GM18511 (cell line): ENCODE results near the gene SLC39A1.

Experiments
- ATAC-seq: cut with Tn5 transposase; IDR thresholded peaks from one replicate; pipeline ENCODE4 v1.9.1; 2021; ENCODE audit warnings: mild to moderate bottlenecking, moderate library complexity; ENCODE audit not compliant: unreplicated experiment

SLC39A1 gene

DNA sequence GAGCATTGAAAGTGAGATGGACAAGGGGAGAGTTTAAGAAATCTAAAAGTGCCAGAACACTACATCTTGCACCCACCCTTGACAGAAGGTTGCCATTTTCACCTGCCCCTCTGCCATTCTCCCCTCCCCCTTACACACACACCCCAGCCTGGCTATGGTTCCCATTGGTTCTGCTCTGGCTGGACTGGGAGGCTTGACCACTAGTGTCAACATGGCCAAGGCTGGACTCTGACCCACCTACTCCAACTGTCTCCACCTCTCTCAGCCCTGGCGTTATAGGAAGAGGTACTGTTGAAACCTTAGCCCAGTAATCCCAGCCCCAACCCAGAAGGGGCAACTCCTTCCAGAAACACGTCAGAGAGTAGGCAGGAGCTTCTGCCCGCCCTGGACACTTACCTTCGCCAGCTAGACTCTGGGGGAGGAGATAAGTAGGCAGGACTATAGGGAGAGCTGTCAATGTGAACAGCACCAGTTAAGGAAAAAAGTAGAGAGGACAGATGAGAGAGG lies 9.4 kb downstream of the SLC39A1 start:
- ATAC-seq: no peak

DNA sequence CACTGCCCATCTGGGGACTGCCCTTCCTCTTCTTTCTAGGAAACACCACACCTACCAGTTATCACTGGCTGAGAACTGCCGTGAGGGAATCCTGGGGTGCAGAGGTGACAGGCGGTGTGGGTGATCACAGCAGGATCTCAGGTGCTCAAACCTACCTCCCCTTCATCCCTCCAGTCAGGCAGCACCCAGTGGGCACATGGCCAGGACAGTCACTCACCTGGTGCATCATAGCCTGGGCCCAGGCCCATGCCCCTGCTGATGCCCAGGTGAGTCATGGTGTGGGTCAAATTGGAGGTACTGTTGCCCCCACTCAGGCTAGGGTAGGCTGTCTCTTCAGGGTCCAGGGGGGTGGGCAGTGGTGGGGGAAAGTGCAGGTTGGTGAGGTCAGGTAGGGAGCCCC lies 11.5 kb downstream of the SLC39A1 start:
- no peak for ATAC-seq

DNA sequence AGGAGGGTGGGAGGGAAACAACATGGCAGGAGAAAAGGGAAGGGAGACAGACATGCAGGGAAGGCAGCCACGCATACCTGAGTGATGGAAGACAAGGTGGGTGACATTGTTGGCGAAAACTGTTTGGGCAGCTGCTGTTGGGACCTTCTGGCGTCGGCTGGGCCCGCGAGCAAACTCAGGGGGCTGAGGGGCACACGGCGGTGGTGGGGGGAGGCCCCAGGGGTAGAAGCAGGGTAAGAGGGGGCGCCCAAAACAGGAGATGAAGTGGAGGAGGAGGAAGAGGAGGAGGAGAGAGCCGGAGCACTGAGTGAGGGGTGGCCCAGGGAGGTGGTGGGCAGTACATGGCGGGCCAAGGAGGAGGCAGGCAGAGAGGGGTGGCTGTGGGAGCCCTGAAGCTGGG lies 12.2 kb downstream of the SLC39A1 start:
- no peak for ATAC-seq

DNA sequence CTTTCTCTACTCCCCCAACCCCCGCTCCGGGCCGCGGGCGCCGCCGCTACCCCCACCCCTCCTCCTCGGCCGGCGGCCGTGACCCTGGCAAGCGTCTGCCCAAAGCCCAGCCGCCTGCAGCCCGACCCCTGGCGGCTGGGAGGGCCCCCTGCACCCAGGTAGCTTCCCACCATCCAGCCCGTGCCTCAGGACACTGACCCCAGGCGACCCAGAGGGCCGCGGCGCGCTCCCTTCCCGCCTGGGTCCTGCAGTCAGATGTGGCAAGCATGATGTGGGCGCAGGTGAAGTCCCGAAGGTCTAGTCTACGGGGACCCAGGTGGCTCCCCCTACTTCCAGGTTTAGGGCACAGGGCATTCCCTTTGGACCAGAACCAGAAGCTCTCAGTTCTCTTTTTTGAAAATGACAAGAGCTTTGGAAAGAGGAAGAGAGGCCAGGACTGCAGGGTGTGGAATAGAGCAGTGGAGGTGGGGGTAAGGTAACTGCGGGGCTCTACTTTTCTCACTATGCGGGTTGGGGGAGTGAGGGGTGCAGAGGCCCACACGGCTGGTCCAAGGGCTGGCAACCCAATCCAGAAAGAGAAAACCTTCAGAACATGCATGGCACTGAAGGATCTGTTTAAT lies 16.6 kb downstream of the SLC39A1 start, which contains the start of gene DENND4B:
Gene DENND4B, minus strand, starts transcription at position 97 of the 620 bp plus-strand sequence. CDS start 2,344 bp downstream, outside the sequence.
- ATAC-seq: peak; percentile 69

DNA sequence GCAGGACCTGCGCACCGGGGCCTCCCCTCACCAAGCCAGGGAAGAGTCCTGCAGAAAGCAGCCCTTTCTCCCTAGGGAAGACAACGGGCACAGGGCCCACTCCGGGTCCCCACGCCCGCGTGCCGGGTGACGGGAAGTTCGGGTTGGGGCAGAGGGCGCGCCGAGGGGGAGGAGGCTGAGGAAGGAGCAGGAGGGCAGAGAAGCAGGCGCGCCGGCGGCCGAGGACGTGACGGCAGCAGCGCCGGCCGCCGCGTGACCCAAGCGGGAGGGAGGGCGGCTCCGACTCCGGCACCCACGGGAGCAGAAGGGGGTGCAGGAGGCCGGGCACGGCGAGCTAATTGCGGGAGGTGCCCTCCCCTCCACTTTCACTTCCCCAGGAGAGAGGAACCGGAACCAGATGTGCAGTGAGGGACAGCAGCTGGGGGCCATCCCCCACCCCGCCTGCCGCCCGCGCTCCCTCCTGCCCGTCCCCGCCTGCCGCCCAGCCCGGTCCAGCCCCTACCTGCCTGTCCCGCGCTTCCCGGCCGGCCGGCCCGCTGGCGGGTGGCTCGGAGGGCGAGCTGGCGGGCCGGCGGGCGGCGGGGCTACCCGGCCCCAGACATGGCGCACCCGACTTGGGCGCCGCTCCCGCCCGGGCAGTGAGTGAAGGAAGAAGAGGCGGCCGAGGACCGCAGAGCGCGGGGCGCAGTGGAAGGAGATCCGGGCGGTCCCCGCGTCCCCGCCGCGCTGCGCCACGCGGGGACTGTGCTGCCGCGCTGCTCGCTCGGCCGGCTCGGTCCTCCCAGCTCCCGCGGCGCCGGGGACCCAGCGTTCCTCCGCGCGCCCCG lies 17.3 kb downstream of the SLC39A1 start:
- peak; percentile 73 for ATAC-seq

DNA sequence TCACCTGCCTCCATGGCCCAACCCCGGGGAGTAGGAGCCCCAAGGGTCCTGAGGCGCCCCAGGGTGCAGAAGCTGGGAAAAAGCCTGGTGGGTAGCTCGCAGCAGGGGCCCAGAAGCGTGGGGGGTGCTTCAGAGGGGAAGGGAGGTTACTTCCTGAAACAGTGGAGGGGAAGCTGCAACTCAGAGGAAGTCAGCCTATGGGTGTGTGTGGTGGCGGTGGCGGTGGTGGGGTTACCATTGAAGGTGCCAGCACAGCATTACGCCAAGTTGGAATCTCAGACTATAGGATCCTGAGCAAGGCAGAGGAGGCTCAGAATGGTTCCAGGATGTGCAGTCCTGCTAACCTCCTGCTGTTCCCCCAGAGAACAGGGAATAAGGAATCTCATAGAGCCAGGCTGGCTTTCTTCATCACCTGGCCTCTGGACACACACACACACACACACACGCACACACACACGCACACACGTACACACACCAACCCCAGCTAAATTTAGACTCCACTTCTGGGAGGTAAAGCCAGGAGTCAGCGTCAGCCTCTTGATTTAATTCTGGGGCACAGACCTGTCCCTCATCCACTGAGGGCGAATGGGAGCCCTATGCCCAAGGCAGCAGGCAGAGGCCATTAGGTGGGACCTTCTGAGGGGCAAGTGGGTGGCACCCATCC lies 18.1 kb downstream of the SLC39A1 start:
- ATAC-seq: peak; percentile 15

DNA sequence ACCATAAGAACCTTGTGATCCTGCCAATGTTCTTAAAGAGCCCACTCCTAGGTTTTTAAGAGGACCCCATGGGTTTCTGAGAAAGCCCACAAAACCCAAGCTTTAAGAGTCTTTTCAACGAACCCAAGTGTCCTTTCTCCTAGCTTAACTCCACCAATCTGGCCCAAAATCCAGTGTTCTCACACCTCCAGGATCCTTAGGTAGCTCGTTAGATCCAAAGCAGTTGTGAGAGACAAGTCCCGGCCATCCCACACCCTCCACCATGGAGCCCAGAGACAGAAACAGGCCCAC lies 18.6 kb downstream of the SLC39A1 start:
- ATAC-seq: no peak

DNA sequence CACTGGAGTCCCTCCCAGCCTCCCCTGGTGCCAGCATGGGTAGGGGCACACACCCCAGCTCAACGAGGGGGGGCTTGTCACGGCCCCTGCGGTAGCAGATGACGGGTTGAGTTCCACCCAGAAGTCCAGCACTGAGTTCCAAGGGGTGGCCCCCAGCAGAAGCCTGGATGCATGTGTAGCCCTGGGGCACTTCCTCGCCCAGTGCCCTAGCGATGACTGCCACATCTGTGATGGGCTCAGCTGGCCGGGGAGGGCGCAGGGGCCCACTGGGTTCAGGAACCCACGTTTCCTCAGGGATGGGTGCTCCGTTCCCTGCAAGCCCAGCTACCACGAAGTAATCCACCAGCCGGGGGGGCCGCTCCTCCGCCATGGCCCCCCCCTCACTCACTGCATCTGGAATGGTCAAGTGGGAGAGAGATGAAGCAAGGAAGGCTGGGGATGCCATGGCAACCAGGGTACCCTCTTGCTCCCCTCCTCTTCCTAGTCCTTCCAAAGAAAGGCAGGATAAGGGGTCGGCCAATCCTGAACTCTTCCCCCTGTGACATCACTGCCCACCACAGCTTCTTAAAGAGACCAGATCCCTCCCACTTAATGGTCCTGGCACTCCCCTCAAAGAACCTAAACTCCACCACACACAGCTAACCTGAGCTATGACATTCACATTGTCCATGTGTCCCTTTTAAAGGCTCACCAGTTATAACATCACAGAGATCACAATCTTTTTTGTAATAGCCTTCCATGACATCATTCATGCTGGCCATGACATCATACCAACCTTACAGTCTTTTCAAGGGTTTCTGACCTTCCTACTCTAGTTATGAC lies 19.1 kb downstream of the SLC39A1 start:
- ATAC-seq: no peak

DNA sequence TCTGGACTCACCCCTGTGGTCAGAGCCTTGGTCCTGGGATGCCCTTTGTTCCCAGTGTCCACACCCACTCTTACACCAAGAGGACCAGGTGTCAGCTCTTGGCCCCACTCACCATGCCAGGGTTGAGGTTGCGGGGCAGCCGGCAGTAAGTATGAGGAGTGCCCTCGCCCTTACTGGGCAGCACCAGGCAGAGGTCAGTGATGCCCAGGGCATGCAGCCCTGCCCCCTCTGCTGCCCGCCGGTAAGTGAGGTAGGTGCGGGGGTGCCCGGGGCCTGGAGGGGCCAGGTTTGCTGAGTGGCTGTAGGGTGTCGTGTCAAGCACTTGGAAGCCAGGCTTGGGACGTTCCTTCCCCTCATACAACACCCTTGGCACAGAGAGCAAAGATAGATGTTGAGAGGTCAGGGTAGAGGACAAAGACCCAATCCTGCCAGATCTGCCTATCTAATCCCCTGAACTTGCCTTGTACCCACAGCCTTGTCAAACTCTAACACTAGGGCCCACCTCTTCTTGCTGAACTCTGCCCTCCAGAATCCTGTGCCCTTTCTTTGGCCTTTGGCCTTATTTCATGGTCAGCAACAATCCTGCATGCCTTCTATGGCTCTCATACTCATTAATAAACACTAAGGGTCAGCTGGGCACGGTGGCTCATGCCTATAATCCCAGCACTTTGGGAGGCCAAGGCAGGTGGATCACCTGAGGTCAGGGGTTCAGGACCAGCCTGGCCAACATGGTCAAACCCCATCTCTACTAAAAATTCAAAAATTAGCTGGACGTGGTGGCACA lies 20.4 kb downstream of the SLC39A1 start:
- no peak for ATAC-seq

DNA sequence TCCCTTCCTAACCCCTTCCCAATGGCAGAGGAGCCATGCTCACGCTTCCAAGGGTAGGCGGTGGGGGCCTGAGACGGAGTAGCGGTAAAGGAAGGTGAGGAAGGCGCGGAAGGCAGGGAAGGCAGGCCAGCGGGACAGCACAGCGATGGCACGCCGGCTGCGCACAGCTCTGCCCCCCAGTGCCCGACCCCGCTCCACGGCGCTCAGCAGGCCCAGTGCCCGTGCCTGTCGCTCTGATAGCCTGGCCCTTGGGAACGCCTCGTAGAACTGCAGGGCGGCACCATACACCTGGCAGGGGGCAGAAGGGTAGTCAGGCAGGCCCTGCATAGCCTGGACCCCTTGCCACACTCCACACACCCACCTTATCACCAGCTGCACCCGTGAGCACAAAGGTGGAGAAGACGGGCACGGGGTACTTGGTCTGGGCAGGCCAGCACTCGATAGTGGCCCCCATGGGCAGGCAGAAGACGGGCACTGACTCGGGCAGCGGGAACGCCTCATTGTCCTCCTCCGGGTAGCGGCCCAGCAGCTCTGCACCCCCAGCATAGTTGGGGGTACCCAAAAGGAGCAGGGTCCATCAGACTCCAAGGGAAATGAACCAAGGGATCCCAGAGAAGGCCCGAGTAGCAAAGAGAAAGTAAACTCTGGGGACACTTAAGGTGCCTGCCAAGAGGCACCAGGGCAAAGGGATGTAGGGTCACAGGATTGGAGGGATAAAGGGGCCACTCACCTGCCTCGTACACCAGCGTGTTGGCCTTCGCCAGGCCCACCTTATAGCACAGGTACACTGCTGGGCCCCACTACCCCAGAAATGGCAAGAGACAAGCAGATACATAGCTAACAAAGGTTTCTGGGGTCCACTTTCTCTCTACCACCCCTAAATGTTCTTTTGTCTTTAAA lies 21.3 kb downstream of the SLC39A1 start:
- no peak for ATAC-seq

DNA sequence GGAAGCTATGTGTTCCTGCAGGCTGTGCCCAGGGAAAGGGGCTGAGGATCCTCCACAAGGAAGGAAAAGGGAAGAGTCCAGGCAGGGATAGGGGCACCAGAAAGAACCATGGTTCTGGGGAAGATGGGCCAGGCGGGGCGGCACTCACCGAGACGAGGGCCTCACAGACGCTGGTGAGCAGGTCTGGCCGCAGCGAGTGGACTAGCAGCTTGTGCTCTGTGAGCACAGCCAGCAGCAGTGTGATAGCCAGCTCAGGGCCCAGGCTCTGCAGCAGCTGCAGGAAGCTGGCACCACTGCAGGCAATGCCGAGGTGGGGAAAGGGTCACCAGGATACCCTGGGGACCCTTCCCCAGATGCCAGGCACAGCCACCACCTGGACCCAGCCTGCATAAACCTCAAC lies 22.6 kb downstream of the SLC39A1 start:
- ATAC-seq: no peak

DNA sequence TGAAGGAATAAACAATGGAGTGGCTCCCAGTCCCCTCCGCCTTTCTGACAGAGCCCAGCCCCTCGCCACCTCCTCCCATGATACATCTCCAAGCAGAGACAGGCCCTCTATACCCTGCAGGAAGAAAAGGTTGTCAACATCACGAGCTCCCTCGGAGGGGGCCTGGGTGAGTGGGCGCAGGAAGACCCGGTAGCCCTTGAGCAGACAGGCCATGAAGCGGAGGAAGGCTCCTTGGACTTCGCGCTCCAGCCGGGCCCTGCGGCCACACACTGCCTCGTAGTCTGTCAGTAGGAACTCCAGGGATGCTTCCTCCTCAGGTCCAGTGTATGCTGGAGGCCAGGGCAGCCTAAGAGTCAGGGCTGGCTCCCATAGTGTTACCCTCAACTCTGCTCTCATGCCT lies 23.9 kb downstream of the SLC39A1 start:
- ATAC-seq: no peak

DNA sequence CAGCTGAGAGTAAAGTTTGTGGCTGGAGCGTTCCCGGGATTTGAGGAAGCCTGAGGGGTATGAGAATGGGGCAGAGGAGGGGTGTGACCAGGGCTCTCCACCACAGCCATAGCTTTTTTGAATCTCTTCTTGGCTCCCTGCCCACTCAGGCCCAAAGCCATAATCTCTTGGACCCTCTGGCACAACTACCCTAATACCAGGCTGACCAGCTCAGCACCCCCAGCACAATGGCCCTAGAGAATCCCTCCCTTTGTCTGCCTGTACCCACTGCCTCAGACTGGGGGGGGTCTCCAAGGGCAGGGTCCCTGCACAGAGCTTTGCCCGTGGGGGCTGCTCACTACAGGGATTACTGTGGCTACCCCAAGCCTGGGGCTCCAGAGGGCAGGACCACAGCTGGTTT lies 24.3 kb downstream of the SLC39A1 start:
- no peak for ATAC-seq

DNA sequence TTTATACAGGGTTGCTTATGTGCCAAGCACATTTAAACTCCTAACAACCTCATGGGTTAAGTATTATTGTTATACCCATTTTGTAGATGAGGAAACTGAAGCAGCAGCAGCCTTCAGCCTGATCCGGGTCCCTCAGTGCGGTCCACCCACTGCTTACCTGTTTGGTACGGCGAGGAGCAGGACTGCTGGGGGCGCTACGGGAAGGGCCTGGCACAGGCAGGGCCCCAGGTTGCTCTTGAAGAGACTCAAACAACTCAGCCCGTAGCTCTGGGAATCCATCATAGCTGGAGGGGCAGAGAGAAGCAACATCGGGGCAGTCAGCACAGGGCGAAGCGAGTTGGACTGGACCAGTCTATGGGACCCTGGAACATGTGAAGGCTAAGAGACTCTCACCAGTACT lies 26.0 kb downstream of the SLC39A1 start:
- ATAC-seq: no peak

DNA sequence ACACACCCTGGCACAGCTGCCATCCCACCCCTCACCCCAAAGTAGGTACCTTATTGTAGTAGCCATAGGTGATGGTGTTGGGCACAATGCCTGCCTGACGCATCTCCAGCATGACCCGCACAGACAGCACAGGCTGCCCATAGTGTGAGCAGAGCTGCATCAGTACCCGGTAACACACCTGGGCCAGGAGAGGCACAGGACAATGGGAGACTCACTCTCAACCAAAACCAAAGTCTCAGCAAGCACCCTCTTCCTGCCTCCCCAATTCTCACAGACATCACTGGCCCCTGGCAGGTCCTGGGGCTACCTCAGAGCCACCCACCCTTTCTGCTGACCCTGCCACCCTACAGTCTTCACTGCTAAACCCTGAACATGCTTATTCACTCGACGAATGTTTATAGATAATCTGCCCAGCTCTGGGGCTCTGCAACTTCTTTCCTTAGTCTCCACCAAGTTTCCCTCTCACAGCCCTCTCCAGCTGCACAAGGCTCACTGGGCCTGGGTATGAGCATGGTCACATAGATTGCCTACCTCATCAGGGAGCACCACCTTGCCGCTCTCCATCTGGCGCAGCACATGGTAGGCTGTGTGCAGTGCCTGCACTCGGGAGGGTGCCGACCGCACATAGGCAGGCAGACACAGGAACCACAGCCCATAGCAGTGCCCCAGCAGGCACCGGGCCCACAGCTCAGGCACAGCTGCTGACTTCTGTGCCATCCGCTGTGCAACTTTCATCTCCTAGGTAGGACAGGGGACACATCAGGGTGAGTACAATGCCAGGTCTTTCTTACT lies 27.1 kb downstream of the SLC39A1 start:
- no peak for ATAC-seq

DNA sequence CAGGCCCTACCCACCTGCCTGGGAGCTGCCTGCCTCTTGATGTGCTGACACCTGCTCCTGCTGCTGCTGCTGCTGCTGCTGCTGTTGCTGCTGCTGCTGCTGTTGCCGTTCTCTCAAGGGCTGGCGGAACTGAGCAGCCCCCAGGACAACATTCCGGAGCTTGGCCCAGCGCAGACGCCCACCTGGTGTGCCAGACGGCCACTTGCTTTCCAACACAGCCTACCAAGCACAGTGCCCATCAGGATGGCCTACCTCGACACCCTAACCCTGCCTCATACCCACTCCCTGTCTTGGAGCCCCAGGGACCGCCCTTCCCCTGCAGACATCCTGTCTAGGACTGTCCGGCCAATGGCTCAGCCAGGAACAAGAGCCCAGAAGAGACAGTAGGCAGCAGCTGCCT lies 28.6 kb downstream of the SLC39A1 start:
- no peak for ATAC-seq

DNA sequence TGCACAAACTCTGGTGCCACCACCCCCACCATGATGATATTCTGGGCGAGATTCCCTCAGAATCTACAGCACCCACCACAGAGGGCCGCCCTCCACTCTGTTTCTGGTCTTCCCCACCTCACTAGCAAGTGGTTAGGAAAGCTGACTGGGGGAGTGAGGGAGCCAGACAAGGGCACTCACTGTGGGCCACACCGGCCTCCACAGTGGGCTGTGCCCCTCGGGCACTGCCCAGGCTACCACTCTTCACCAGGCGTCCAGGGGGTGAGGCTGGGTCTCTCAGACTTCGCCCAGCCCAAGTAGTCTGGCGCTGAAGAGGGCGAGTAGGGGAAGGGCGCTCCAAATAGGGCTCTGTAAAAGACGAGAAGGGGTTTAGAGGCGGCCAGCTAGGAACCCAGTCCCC lies 29.4 kb downstream of the SLC39A1 start:
- no peak for ATAC-seq

DNA sequence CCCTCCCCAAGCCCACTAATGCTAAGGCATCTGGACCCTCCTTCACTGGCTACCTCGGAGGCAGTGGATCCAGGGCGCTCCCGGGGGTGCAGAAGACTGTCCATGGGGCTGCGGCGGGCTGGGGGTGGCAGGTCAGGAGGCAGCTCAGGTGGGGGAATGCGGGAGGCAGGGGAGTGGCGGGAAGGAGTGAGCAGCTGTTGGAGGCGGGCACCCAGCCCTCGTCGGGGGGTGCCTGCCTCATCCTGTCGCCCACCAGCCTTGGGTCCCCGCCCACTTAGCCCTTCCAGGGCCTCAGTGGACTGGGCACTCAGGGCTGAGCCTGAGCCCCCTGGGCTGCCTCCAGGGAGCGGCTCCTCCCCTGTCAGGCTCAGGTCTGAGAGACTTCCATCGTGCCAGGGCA lies 29.9 kb downstream of the SLC39A1 start:
- ATAC-seq: no peak
